GM12878 (cell line): Measurements from ENCODE around the gene KCNG3. TPM values are rescaled to one million over a fixed set of nuclear protein-coding genes. Genes with fewer than 3 reads are reported as not detected.

Experiments used
- ATAC-seq: fragments of 200-7000 bp; cut with Tn5 transposase; 3 replicates; pipeline ENCODE4 v1.9.1; 2020; ENCODE audit warnings: mild to moderate bottlenecking, moderate library complexity
- Bru-seq: library from RNA; stranded (reverse); fragments of 400-500 nt; gene quantifications from one replicate; lab custom pipeline; 2021; lab: Mats Ljungman, UMichigan
- BruChase-seq, 2 experiments: library from RNA; stranded (reverse); fragments of 400-500 nt; gene quantifications; one replicate each; lab custom pipeline; 2021; lab: Mats Ljungman, UMichigan
- BruUV-seq: library from RNA; stranded (reverse); fragments of 400-500 nt; replicated peaks from 2 replicates; lab custom pipeline; 2021; lab: Mats Ljungman, UMichigan
- CTCF ChIA-PET: fragments of 300-600 bp; sonication (Branson Sonifier 250); formaldehyde crosslinking; extraction: SDS; loops from one replicate; lab custom pipeline; 2021; ENCODE audit warnings: inconsistent platforms; lab: Yijun Ruan, JAX
- POLR2A ChIA-PET: fragments of 350-600 bp; formaldehyde crosslinking; extraction: SDS; loops from one replicate; lab custom pipeline; 2021; ENCODE audit warnings: inconsistent platforms; lab: Charles Lee
- RAD21 ChIA-PET: fragments of 300-600 bp; sonication (Branson Sonifier 250); formaldehyde crosslinking; loops from one replicate; lab custom pipeline; 2023; ENCODE audit warnings: antibody characterized with exemption; ENCODE audit not compliant: unreplicated experiment; lab: Charles Lee
- SMC1A ChIA-PET: fragments of 300-600 bp; sonication (Branson Sonifier 250); formaldehyde crosslinking; loops from one replicate; lab custom pipeline; 2023; ENCODE audit not compliant: unreplicated experiment, uncharacterized antibody; lab: Charles Lee
- DNase-seq: peaks from one replicate; pipeline ENCODE4 v3.0.0-alpha.2; 2011; ENCODE audit warnings: low read depth, low spot score
- FAIRE-seq: peaks from 3 replicates; lab custom pipeline; 2011; peaks lifted over from hg19 to GRCh38; lab: Jason Lieb, UNC
- H2AFZ ChIP-seq: 2 replicates; pipeline ENCODE4 v1.6.0; 2011; ENCODE audit warnings: low read depth, low read length, control low read depth; ENCODE audit not compliant: control insufficient read depth
- H3K27ac ChIP-seq: 2 replicates; pipeline ENCODE4 v1.5.1; 2011; ENCODE audit warnings: control low read depth; ENCODE audit not compliant: control insufficient read depth, insufficient read depth
- H3K27me3 ChIP-seq, 2 experiments: replicated peaks in 1 of 2; 2 replicates each; pipeline versions ENCODE4 v1.6.0 to v1.6.1; 2011; ENCODE audit warnings: low read length in 1 of 2; ENCODE audit not compliant: control insufficient read depth in 2 of 2, insufficient read depth in 2 of 2
- H3K36me3 ChIP-seq, 2 experiments: 2 replicates each; pipeline ENCODE4 v1.5.1; 2011; ENCODE audit warnings: low read length in 1 of 2; ENCODE audit not compliant: control insufficient read depth in 2 of 2, insufficient read depth in 2 of 2
- H3K4me1 ChIP-seq: 2 replicates; pipeline ENCODE4 v1.6.1; 2011; ENCODE audit warnings: mild to moderate bottlenecking, low read length, moderate library complexity, mixed read lengths; ENCODE audit not compliant: control insufficient read depth, insufficient read depth
- H3K4me2 ChIP-seq: 2 replicates; pipeline ENCODE4 v1.6.0; 2011; ENCODE audit warnings: control low read depth; ENCODE audit not compliant: control insufficient read depth, insufficient read depth
- H3K4me3 ChIP-seq: fragments of 200-600 bp; sonication (generic); 2 replicates; pipeline ENCODE4 v1.5.1; 2016
- H3K79me2 ChIP-seq: 2 replicates; pipeline ENCODE4 v1.6.0; 2011; ENCODE audit warnings: low read length; ENCODE audit not compliant: control insufficient read depth, insufficient read depth
- H3K9ac ChIP-seq: 2 replicates; pipeline ENCODE4 v1.8.0; 2011; ENCODE audit warnings: low read length, control low read depth, mixed read lengths; ENCODE audit not compliant: control insufficient read depth, insufficient read depth
- H3K9me3 ChIP-seq: replicated peaks from 3 replicates; pipeline ENCODE4 v1.5.1; 2011; ENCODE audit warnings: mild to moderate bottlenecking, low read length; ENCODE audit not compliant: control insufficient read depth, insufficient read depth
- H4K20me1 ChIP-seq: 2 replicates; pipeline ENCODE4 v1.6.0; 2011; ENCODE audit not compliant: control insufficient read depth, insufficient read depth
- BHLHE40 ChIP-seq, 2 experiments: fragments of 450-650 bp in 1 of 2; IDR thresholded peaks; 2 replicates each; pipeline ENCODE4 v1.6.1; 2011 to 2017; ENCODE audit warnings: low read depth in 2 of 2, borderline replicate concordance in 1 of 2, improper control_type of control experiment in 1 of 2, low read length in 1 of 2, mild to moderate bottlenecking in 1 of 2
- GATAD2B ChIP-seq: fragments of 450-650 bp; conservative IDR thresholded peaks from 2 replicates; pipeline ENCODE4 v1.6.1; 2017; ENCODE audit warnings: low read depth, mild to moderate bottlenecking, moderate library complexity
- IKZF1 ChIP-seq: fragments of 450-650 bp; conservative IDR thresholded peaks from 2 replicates; pipeline ENCODE4 v1.6.1; 2017; ENCODE audit warnings: antibody characterized with exemption, mild to moderate bottlenecking
- JUNB ChIP-seq: IDR thresholded peaks from 2 replicates; pipeline ENCODE4 v1.6.1; 2016; ENCODE audit warnings: antibody characterized with exemption, mild to moderate bottlenecking
- LARP7 ChIP-seq: fragments of 450-650 bp; IDR thresholded peaks from 2 replicates; pipeline ENCODE4 v1.6.1; 2017; ENCODE audit warnings: mild to moderate bottlenecking
- WGBS: methylation state at CpG from one replicate; pipeline ENCODE4 v1.1.6; 2016; ENCODE audit warnings: low lambda C conversion rate; ENCODE audit not compliant: insufficient replicate concordance, insufficient coverage; ENCODE audit errors: missing lambda C conversion rate; 5-methylcytosine and 5-hydroxymethylcytosine counted together
- in situ Hi-C: fragments of 300-500 bp; cut with MboI; formaldehyde crosslinking; loops from 9 replicates; pipeline ENCODE4 v1.14.3; 2018; ENCODE audit warnings: mixed read lengths
- intact Hi-C: fragments of 100-400 bp; cut with micrococcal nuclease; formaldehyde crosslinking; loops from one replicate; pipeline ENCODE4 v1.14.2; 2022; ENCODE audit not compliant: unreplicated experiment
- long read RNA-seq, 2 experiments: library from polyadenylated mRNA; unstranded; transcript quantifications; one replicate each; pipeline ENCODE4 v2.0.0, GENCODE V29; 2019 to 2020
- polyA minus RNA-seq, 3 experiments: library from RNA; depleted of rRNA, polyadenylated mRNA; stranded (reverse); fragments of >200 nt; gene quantifications; 2 replicates each; pipeline ENCODE4 v1.2.3, GENCODE V29; 2011
- polyA plus RNA-seq, 11 experiments: library from polyadenylated mRNA; depleted of rRNA in 4 of 11; unstranded in 6 of 11; stranded (reverse) in 5 of 11; fragments of >200 nt; fragmentation: Nextera tagmentation in 4 of 11; fragmentation: Illumina TruSeq in 1 of 11; extraction: Ambion mirVana in 4 of 11; extraction: Trizol in 1 of 11; gene quantifications; 1 replicate in 1 of 11; 2 replicates in 10 of 11; pipeline versions ENCODE4 v1.2.1 to v1.2.3, GENCODE V29; 2011 to 2016; ENCODE audit warnings: inconsistent platforms in 2 of 11, missing spikeins in 2 of 11, low read depth in 1 of 11
- total RNA-seq, 4 experiments: library from RNA; depleted of rRNA in 3 of 4; stranded (reverse); fragments of >200 nt in 3 of 4; fragmentation: Illumina TruSeq in 1 of 4; extraction: Trizol in 1 of 4; gene quantifications; 2 replicates each; pipeline versions ENCODE4 v1.2.1 to v1.2.3, GENCODE V29; 2013 to 2021

KCNG3 gene, protein sequence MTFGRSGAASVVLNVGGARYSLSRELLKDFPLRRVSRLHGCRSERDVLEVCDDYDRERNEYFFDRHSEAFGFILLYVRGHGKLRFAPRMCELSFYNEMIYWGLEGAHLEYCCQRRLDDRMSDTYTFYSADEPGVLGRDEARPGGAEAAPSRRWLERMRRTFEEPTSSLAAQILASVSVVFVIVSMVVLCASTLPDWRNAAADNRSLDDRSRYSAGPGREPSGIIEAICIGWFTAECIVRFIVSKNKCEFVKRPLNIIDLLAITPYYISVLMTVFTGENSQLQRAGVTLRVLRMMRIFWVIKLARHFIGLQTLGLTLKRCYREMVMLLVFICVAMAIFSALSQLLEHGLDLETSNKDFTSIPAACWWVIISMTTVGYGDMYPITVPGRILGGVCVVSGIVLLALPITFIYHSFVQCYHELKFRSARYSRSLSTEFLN
- not detected in 2 replicates for total RNA-seq (2013; cell fraction: nucleolus; rRNA removed)
- 0.06 and 0.11 TPM in 2 replicates for total RNA-seq (2014; rRNA removed)
- 0.04 and 0.05 TPM in 2 replicates for total RNA-seq (2014; rRNA removed; fragmentation: Illumina TruSeq; extraction: Trizol)
- total RNA-seq (2021) = not detected in 2 replicates
- not detected for polyA plus RNA-seq (2011; ENCODE audit: low read depth)
- polyA plus RNA-seq (2011; rRNA removed) = not detected in 2 replicates
- polyA plus RNA-seq (2011; cell fraction: cytosol; rRNA removed) = not detected in 2 replicates
- polyA plus RNA-seq (2011; cell fraction: nucleus; rRNA removed) = not detected in 2 replicates
- polyA plus RNA-seq (2012) = 0.08 TPM in 1 of 2 replicates, not detected in the other
- polyA plus RNA-seq (2014; fragmentation: Illumina TruSeq; extraction: Trizol) = 0.01 and 0.10 TPM in 2 replicates
- under 1 TPM; 0.03 to 0.05 TPM for polyA plus RNA-seq (2014; fragmentation: Nextera tagmentation; extraction: Ambion mirVana)
- 0.01 TPM in 1 of 2 replicates, not detected in the other for polyA plus RNA-seq (2014; rRNA removed)
- not detected for polyA plus RNA-seq (2016; fragmentation: Nextera tagmentation; extraction: Ambion mirVana)
- polyA minus RNA-seq (2011; rRNA and poly(A)+ RNA removed) = not detected in 2 replicates
- not detected in 2 replicates for polyA minus RNA-seq (2011; cell fraction: cytosol; rRNA and poly(A)+ RNA removed)
- polyA minus RNA-seq (2011; cell fraction: nucleus; rRNA and poly(A)+ RNA removed) = not detected in 2 replicates
- percentile 6 among the genes with signal in this experiment for Bru-seq, nascent RNA
- percentile 10 among the genes with signal in this experiment for BruChase-seq, experiment 1, labeled RNA remaining after a 6-hour chase
- percentile 11 among the genes with signal in this experiment for BruChase-seq, experiment 2, labeled RNA remaining after a 2-hour chase
- long read RNA-seq, experiment 1 = 0 reads
- long read RNA-seq, experiment 2 = 0 reads

DNA sequence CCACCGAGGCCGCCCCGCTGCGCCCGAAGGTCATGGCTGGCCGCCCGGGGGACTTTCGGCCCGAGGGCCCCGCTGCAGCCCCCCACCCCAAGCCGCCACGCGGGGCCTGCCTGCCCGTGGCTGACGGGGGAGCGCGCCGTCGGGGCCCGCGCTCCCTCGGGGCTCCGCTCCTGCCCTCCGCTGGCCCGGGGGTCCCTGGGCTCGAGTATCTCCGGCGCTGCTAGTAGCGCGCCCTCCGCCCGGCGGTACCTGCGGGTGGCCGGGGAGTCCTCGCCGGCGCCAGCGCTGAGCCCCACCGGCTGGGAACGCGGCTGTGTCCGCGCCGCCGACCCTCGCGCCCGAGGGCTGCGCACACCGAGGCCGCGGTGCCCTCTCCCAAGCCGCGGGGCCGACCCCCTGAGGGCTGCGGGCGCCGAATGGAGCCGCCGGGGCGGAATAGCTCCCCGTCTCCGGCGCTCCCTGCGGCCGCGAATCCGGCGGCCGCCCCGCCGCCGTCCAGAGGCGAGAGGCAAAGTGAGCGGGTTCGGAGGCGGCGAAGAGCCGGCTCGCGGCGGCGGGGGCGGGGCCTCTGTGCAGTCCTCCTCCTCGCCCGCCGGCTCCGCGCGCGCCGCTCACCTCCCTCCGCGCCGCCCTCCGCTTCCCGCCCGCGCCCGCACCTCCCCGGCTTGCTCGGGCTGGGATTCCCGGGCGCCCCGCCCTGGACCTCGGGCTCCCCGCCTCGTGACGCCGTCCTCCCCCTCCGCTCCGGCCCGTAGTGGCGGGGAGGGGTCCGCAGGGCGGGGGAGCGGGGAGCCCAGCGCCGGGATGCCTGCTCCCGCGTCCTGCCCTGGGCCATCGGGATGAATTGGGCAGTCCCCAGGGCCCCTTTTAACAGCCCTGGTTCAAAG, at the start of gene KCNG3:
TSS of gene KCNG3 (minus strand) at position 515 of the 887 bp plus-strand sequence. CDS start at position 34, 481 bp downstream.
- ATAC-seq (peak; percentile 81), FAIRE-seq (no peak), DNase-seq (no peak)
- in situ Hi-C loops = no loop called here
- Histone ChIP-seq H3K27ac (no peak within 1 kb of the TSS), H3K4me1 (no peaks in the 10 kb centered on the region), H3K4me3 (peak within 1 kb of the TSS; percentile 76), H2AFZ (peak within 1 kb of the TSS; percentile 72), H3K27me3 (peaks cover 3 to 13% of the 10 kb centered on the region in 2 experiments), H4K20me1 (no peaks in the 10 kb centered on the region), H3K36me3 (no peaks in the 10 kb centered on the region), H3K9ac (peak within 1 kb of the TSS; percentile 10; the same call in 1 of the 2 replicates), H3K79me2 (no peaks in the 10 kb centered on the region), H3K9me3 (no peaks in the 10 kb centered on the region; the same call in 2 of the 3 replicates), H3K4me2 (peak within 1 kb of the TSS; percentile 95)
- ChIA-PET CTCF (interaction anchor here (5.6 kb wide), 1 partner anchor 170 kb away, joined by 63 read pairs; no protein-coding TSS in a partner anchor), RAD21 (interaction anchor here (4.5 kb wide), 1 partner anchor 170 kb away, joined by 25 read pairs; no protein-coding TSS in a partner anchor), SMC1A (interaction anchor here (6.8 kb wide), 1 partner anchor 170 kb away, joined by 62 read pairs; no protein-coding TSS in a partner anchor), POLR2A (no interaction called here)
- BruUV-seq = no TSS peak
- TF ChIP-seq GATAD2B (peak; percentile 15; the same call in 1 of the 2 replicates), IKZF1 (peak; percentile 40; the same call in 1 of the 2 replicates), LARP7 (peak; percentile 25; the same call in 1 of the 2 replicates), BHLHE40 (IDR thresholded peaks at IDR 0.05; ENCODE audit: borderline replicate concordance in 1 of 2, low read depth in 2 of 2, low read length in 1 of 2) (0 out of 4 replicates have a peak, but pooled peaks of 1 of the 2 experiments have one; percentile 16), JUNB (no peak)
- WGBS = 19% methylated on average over 43 of the region's 123 CpGs
- intact Hi-C loops = loop anchor here (10.0 kb wide), 2 partner anchors 261 to 301 kb away; partner anchors contain the start of gene HAAO
